Chondrocyte (in vitro differentiated cells): Measurements from ENCODE around the gene PTER. TPM values are rescaled to one million over a fixed set of nuclear protein-coding genes. Genes with fewer than 3 reads are reported as not detected.

Source experiments
- DNase-seq: peaks from one replicate; pipeline ENCODE4 v3.0.0; 2021; ENCODE audit warnings: mixed read lengths, low spot score
- H3K27ac Mint-ChIP-seq: one replicate; pipeline ENCODE4 v1.8.0; 2021; ENCODE audit warnings: mild to moderate bottlenecking, moderate library complexity, mixed read lengths; ENCODE audit not compliant: unreplicated experiment
- H3K27me3 Mint-ChIP-seq: 2 replicates; pipeline ENCODE4 v1.8.0; 2021; ENCODE audit warnings: low read depth, mixed read lengths
- H3K36me3 Mint-ChIP-seq: 2 replicates; pipeline ENCODE4 v1.8.0; 2021; ENCODE audit warnings: low read depth, mixed read lengths
- H3K4me1 Mint-ChIP-seq: 2 replicates; pipeline ENCODE4 v1.8.0; 2021; ENCODE audit warnings: low read depth, mild to moderate bottlenecking, mixed read lengths
- H3K4me3 Mint-ChIP-seq: one replicate; pipeline ENCODE4 v1.8.0; 2021; ENCODE audit warnings: mild to moderate bottlenecking, moderate library complexity, mixed read lengths; ENCODE audit not compliant: unreplicated experiment
- H3K9me3 Mint-ChIP-seq: 2 replicates; pipeline ENCODE4 v1.8.0; 2021; ENCODE audit warnings: low read depth, mixed read lengths
- total RNA-seq: library from RNA; stranded (reverse); gene quantifications from 3 replicates; pipeline ENCODE4 v1.2.1, GENCODE V29; 2021
- TF ChIP-seq, protein P1 (sequence below): fragments of 200-600 bp; sonication (generic); IDR thresholded peaks from 2 replicates; pipeline ENCODE4 v1.5.0; 2021; ENCODE audit warnings: antibody characterized with exemption, mild to moderate bottlenecking, moderate library complexity

PTER gene
- total RNA-seq, 1 donor from 2014 or later = 11.7 TPM

DNA sequence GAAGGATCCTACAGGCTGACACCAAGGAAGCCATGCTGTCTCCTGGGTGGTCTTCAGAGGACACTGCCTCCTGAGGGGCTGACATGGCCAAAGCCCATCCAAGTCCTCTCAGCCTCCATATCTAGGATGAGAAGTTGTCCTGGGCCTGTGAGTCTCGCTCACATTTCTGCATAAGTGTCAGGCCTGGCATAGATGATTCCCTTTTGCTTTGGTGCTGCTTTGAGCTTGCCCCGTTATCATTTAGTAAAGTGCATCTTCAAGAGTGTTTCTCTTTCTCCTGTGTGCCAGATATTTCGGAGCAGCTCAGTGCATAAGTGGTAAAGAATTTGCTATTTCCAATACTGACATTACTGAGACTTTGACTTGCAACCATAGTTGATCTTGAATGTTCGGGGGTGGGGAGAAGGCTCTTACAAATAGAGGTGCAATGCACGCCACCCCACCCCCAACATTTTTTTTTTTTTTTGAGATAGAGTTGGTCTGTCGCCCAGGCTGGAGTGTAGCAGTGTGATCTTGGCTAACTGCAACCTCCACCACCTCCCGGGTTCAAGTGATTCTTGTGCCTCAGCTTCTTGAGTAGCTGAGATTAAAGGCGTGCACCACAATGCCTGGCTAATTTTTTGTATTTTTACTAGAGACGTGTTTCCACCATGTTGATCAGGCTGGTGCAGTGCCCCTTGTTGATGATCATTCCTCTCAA is 9.1 kb downstream of the PTER start:
- no peak for DNase-seq
- H3K4me3 Mint-ChIP-seq = no peak overlapping the region
- H3K27me3 Mint-ChIP-seq = no peaks in the 10 kb centered on the region
- H3K4me1 Mint-ChIP-seq = peaks cover 9% of the 10 kb centered on the region
- TF ChIP-seq, protein P1, sequence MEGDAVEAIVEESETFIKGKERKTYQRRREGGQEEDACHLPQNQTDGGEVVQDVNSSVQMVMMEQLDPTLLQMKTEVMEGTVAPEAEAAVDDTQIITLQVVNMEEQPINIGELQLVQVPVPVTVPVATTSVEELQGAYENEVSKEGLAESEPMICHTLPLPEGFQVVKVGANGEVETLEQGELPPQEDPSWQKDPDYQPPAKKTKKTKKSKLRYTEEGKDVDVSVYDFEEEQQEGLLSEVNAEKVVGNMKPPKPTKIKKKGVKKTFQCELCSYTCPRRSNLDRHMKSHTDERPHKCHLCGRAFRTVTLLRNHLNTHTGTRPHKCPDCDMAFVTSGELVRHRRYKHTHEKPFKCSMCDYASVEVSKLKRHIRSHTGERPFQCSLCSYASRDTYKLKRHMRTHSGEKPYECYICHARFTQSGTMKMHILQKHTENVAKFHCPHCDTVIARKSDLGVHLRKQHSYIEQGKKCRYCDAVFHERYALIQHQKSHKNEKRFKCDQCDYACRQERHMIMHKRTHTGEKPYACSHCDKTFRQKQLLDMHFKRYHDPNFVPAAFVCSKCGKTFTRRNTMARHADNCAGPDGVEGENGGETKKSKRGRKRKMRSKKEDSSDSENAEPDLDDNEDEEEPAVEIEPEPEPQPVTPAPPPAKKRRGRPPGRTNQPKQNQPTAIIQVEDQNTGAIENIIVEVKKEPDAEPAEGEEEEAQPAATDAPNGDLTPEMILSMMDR = no peak
- H3K9me3 Mint-ChIP-seq = peaks cover 7% of the 10 kb centered on the region
- H3K36me3 Mint-ChIP-seq = peaks cover 6% of the 10 kb centered on the region
- H3K27ac Mint-ChIP-seq = no peak overlapping the region

DNA sequence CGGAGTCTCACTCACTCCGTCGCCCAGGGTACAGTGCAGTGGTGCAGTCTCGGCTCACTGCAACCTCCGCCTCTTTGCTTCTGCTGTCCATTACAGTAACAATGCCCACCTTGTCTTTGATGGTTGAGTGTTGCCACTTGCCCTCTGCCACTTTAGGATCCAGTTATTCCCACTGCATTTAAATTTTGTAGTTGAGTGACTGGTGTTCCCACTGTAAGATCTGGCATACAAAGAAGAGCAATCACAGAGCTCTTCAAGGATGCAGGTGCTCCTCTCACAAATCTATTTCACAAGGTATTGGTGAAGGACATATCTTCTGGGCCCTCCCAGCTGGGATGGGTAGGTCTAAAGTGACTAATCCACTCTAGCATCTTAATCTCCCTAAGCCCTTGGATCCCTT is 12.6 kb downstream of the PTER start:
- peaks cover 6% of the 10 kb centered on the region for H3K36me3 Mint-ChIP-seq
- DNase-seq = no peak
- peaks cover 7% of the 10 kb centered on the region for H3K9me3 Mint-ChIP-seq
- H3K4me3 Mint-ChIP-seq = no peak overlapping the region
- H3K4me1 Mint-ChIP-seq = no peaks in the 10 kb centered on the region
- TF ChIP-seq, protein P1 = no peak
- no peaks in the 10 kb centered on the region for H3K27me3 Mint-ChIP-seq
- no peak overlapping the region for H3K27ac Mint-ChIP-seq

DNA sequence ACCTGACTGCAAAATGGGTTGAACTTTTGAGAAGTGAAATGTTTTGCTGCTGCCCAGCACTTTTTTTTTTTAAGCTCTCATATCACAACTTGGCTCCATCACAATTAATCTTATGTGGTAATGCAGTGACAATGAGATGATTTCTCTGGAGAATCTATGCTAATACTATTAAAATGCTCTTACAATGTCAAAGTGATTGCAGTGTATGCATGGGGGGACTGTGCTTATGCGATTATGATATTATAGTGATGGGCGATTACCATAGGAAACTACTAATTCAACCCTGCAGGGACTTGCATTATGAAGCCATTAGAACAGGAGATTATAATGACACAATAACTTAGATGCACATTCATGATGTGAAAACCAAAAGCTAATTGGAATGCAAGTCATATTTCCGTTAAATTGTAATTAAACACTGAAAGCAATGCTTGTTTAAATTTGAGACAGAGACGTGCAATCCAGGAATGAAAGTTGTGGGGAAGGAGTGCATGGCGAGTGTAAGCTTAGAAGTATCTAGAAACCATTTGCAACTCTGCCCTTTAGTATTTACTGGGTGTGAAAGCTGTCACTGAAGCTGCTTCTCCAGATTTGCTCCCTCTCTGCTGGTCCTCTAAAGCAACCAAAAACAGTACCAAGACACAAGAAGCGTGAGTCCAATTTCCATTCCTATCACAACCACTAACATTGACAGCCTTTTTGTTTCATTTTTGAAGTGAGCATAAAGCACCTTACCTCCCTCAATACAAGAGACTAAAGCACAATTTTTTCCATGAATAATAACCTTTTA is 21.6 kb downstream of the PTER start:
- H3K9me3 Mint-ChIP-seq = no peaks in the 10 kb centered on the region
- H3K4me3 Mint-ChIP-seq = no peak overlapping the region
- H3K27ac Mint-ChIP-seq = no peak overlapping the region
- H3K36me3 Mint-ChIP-seq = no peaks in the 10 kb centered on the region
- H3K27me3 Mint-ChIP-seq = no peaks in the 10 kb centered on the region
- TF ChIP-seq, protein P1 = no peak
- DNase-seq = no peak
- no peaks in the 10 kb centered on the region for H3K4me1 Mint-ChIP-seq

DNA sequence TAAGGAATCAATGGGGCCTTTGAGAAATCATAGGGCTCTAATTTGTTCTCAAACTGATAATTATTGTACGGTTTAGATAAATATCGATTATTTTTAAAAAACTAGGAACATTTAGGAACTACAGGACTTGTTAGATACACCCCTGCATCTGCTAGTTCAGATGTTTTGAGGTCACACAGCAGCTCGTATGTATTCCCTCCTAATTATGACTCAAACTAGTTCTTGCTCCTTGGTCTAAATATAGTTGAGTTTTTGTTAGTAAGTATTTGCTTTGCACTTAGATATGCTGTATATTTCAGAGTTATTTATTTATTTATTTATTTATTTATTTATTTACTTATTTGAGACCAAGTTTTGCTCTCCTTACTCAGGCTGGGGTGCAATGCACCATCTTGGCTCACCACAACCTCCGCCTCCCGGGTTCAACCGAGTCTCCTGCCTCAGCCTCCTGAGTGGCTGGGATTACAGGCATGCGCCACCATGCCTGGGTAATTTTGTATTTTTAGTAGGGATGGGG is 22.7 kb downstream of the PTER start:
- TF ChIP-seq, protein P1 = no peak
- Mint-ChIP-seq H3K27me3 (no peaks in the 10 kb centered on the region), H3K27ac (no peak overlapping the region), H3K4me3 (no peak overlapping the region), H3K4me1 (no peaks in the 10 kb centered on the region), H3K36me3 (no peaks in the 10 kb centered on the region), H3K9me3 (no peaks in the 10 kb centered on the region)
- DNase-seq = no peak

DNA sequence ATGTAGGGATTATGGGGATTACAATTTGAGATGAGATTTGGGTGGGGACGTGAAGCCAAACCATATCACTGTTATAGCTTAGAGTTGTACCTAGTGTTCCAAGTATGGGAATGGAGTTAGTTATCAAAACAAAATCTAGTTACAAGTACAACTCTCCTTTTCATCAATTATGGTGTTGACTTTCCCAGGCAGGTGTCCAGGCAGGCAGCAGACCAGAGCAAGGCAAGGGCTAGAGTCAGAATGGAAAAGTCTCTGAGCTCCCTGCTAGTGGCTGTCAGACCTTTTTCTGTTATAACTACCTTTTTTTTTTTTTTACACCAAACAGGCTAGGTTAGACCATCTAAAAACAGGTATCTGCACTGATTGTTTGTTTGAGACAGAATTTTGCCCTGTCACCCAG is 29.2 kb downstream of the PTER start:
- DNase-seq = no peak
- no peaks in the 10 kb centered on the region for H3K27me3 Mint-ChIP-seq
- no peaks in the 10 kb centered on the region for H3K9me3 Mint-ChIP-seq
- TF ChIP-seq, protein P1 = no peak
- H3K4me3 Mint-ChIP-seq = no peak overlapping the region
- peaks cover 3% of the 10 kb centered on the region for H3K4me1 Mint-ChIP-seq
- no peaks in the 10 kb centered on the region for H3K36me3 Mint-ChIP-seq
- no peak overlapping the region for H3K27ac Mint-ChIP-seq
